Endothelial cell of umbilical vein (primary cell): ENCODE results near the gene TRIM47. TPM values are rescaled to one million over a fixed set of nuclear protein-coding genes. Genes with fewer than 3 reads are reported as not detected.
A peak's percentile ranks its signal among the peaks of the same experiment; 100 is the strongest.
"Not testable (repeated sequence)": the region's sequence is repeated elsewhere in the genome, so short reads cannot be mapped to it uniquely, and the experiment has no call there.

Experiments used
- BruUV-seq: library from RNA; stranded (reverse); fragments of 400-500 nt; replicated peaks from 2 replicates; lab custom pipeline; 2021; lab: Mats Ljungman, UMichigan
- CTCF ChIA-PET: fragments of 300-600, 350-600 bp; sonication (Branson Sonifier 250); formaldehyde crosslinking; loops from one replicate; lab custom pipeline; 2021; ENCODE audit warnings: antibody characterized with exemption, inconsistent platforms; lab: Charles Lee
- POLR2A ChIA-PET: fragments of 300-600, 350-600 bp; sonication (Branson Sonifier 250); formaldehyde crosslinking; loops from one replicate; lab custom pipeline; 2021; ENCODE audit warnings: antibody characterized with exemption, inconsistent platforms; lab: Charles Lee
- DNase-seq: peaks from one replicate; pipeline ENCODE4 v3.0.0-alpha.2; 2011; ENCODE audit warnings: low read depth, low spot score
- FAIRE-seq: peaks from 2 replicates; lab custom pipeline; 2011; peaks lifted over from hg19 to GRCh38; lab: Jason Lieb, UNC
- H2AFZ ChIP-seq: 2 replicates; pipeline ENCODE4 v1.6.0; 2012; ENCODE audit warnings: low read depth, low read length, control low read depth, inconsistent platforms
- H3K27ac ChIP-seq: 2 replicates; pipeline ENCODE4 v1.5.1; 2011; ENCODE audit warnings: low read depth, mild to moderate bottlenecking, control low read depth, low read length, moderate library complexity; ENCODE audit not compliant: insufficient read depth
- H3K27me3 ChIP-seq, 2 experiments: 2 replicates each; pipeline versions ENCODE4 v1.6.0 to v1.6.1; 2011; ENCODE audit warnings: low read length in 2 of 2, mixed read lengths in 1 of 2; ENCODE audit not compliant: control insufficient read depth in 2 of 2, insufficient read depth in 2 of 2
- H3K36me3 ChIP-seq, 2 experiments: 2 replicates in 1 of 2; 3 replicates in 1 of 2; pipeline ENCODE4 v1.5.1; 2011; ENCODE audit warnings: low read length in 2 of 2, mild to moderate bottlenecking in 1 of 2, moderate library complexity in 1 of 2; ENCODE audit not compliant: control insufficient read depth in 2 of 2, insufficient read depth in 2 of 2; ENCODE audit errors: extremely low read depth in 1 of 2
- H3K4me1 ChIP-seq: 3 replicates; pipeline ENCODE4 v1.5.1; 2011; ENCODE audit warnings: mild to moderate bottlenecking, low read length; ENCODE audit not compliant: control insufficient read depth, insufficient read depth; ENCODE audit errors: extremely low read depth
- H3K4me2 ChIP-seq: 2 replicates; pipeline ENCODE4 v1.6.1; 2011; ENCODE audit warnings: low read length, control low read depth, mixed read lengths; ENCODE audit not compliant: insufficient read depth
- H3K4me3 ChIP-seq, 3 experiments: fragments of 200-600 bp in 1 of 3; sonication (generic), shearing (Covaris generic) in 1 of 3; replicated peaks in 1 of 3; 2 replicates each; pipeline ENCODE4 v1.5.1; 2011 to 2016; ENCODE audit warnings: control low read depth in 3 of 3, low read length in 3 of 3, mild to moderate bottlenecking in 2 of 3, inconsistent platforms in 1 of 3, low read depth in 1 of 3, moderate library complexity in 1 of 3; ENCODE audit not compliant: insufficient read depth in 1 of 3
- H3K79me2 ChIP-seq: 2 replicates; pipeline ENCODE4 v1.6.0; 2012; ENCODE audit warnings: low read length, inconsistent platforms; ENCODE audit not compliant: control insufficient read depth, insufficient read depth
- H3K9ac ChIP-seq: replicated peaks from 2 replicates; pipeline ENCODE3; 2011; ENCODE audit warnings: low read length, control low read depth; ENCODE audit not compliant: insufficient read depth; ENCODE audit errors: extremely low read depth
- H3K9me1 ChIP-seq: replicated peaks from 3 replicates; pipeline ENCODE4 v1.6.0; 2011; ENCODE audit warnings: mild to moderate bottlenecking, low read length; ENCODE audit not compliant: control insufficient read depth, insufficient read depth; ENCODE audit errors: extremely low read depth
- H3K9me3 ChIP-seq: replicated peaks from 2 replicates; pipeline ENCODE4 v1.5.1; 2012; ENCODE audit warnings: low read length, inconsistent platforms; ENCODE audit not compliant: control insufficient read depth, insufficient read depth
- H4K20me1 ChIP-seq: replicated peaks from 2 replicates; pipeline ENCODE3; 2011; ENCODE audit warnings: mild to moderate bottlenecking, low read length; ENCODE audit not compliant: control insufficient read depth, insufficient read depth; ENCODE audit errors: extremely low read depth
- FOS ChIP-seq: IDR thresholded peaks from 2 replicates; pipeline ENCODE4 v1.6.1; 2011; ENCODE audit warnings: mild to moderate bottlenecking, low read length, moderate library complexity, borderline replicate concordance; ENCODE audit not compliant: insufficient read depth
- GATA2 ChIP-seq: IDR thresholded peaks from 2 replicates; pipeline ENCODE4 v1.7.0; 2011; ENCODE audit warnings: low read depth, mild to moderate bottlenecking, moderate library complexity, mixed read lengths, low read length; ENCODE audit not compliant: insufficient read length, insufficient read depth
- JUN ChIP-seq: IDR thresholded peaks from 2 replicates; pipeline ENCODE4 v1.6.1; 2011; ENCODE audit warnings: borderline replicate concordance, low read depth; ENCODE audit not compliant: insufficient read length, insufficient read depth
- POLR2AphosphoS5 ChIP-seq: IDR thresholded peaks from 2 replicates; pipeline ENCODE4 v1.6.1; 2012; ENCODE audit warnings: low read depth, mild to moderate bottlenecking, control low read depth, low read length, moderate library complexity; ENCODE audit not compliant: insufficient read depth
- dilution Hi-C: fragments of 300-500 bp; cut with MboI; formaldehyde crosslinking; loops from one replicate; pipeline ENCODE4 v1.15.0; 2019; ENCODE audit warnings: low sequenced_read_pairs; ENCODE audit not compliant: extremely low pct_ligation_motif_present
- intact Hi-C: fragments of 100-400 bp; cut with micrococcal nuclease; formaldehyde crosslinking; loops from one replicate; pipeline ENCODE4 v1.10.0; 2022
- polyA plus RNA-seq, 4 experiments: library from polyadenylated mRNA; depleted of rRNA in 3 of 4; stranded (reverse) in 3 of 4; unstranded in 1 of 4; fragments of >200 nt; gene quantifications; 2 replicates each; pipeline versions ENCODE4 v1.2.1 to v1.2.3, GENCODE V29; 2011 to 2012; ENCODE audit warnings: missing spikeins in 1 of 4
- total RNA-seq: library from RNA; stranded (reverse); gene quantifications from 2 replicates; pipeline ENCODE4 v1.2.3, GENCODE V29; 2021

The TRIM47 gene
- total and polyA plus RNA-seq, 2 donors (not counting 3 experiments of a cell fraction or from before 2014, with no cell fraction given) = 67.7 to 75.1 TPM

GRCh38 chr17:75869282-75870141 lies 8.9 kb downstream of the TRIM47 start:
- Histone ChIP-seq H3K4me1 (peaks cover 24% of the 10 kb centered on the region), H3K9me1 (no peaks in the 10 kb centered on the region), H2AFZ (peak overlapping the region; percentile 94), H3K36me3 (peaks cover 0 to 8% of the 10 kb centered on the region in 2 experiments), H4K20me1 (no peaks in the 10 kb centered on the region), H3K27me3 (no peaks in the 10 kb centered on the region), H3K9ac (peak overlapping the region; percentile 35), H3K4me2 (no peak overlapping the region), H3K9me3 (no peaks in the 10 kb centered on the region), H3K27ac (peak overlapping the region; percentile 33), H3K4me3 (no peak overlapping the region), H3K79me2 (no peaks in the 10 kb centered on the region)
- DNase-seq (peak; percentile 86), FAIRE-seq (no peak)
- intact Hi-C loops = no loop called here
- dilution Hi-C loops = no loop called here
- BruUV-seq = no TSS peak
- TF ChIP-seq FOS = no peak
- TF ChIP-seq JUN = no peak
- TF ChIP-seq GATA2 = no peak
- no peak for TF ChIP-seq POLR2AphosphoS5
- CTCF ChIA-PET = interaction anchor here (1.8 to 10.3 kb wide), 2 partner anchors 11 to 27 kb away, joined by 4 to 241 read pairs; partner anchors contain the start of genes TRIM65 and WBP2
- POLR2A ChIA-PET = interaction anchor here (1.7 kb wide), 1 partner anchor 11 kb away, joined by 5 read pairs; no protein-coding TSS in a partner anchor

- H3K9ac ChIP-seq, H3K79me2 ChIP-seq, H3K9me3 ChIP-seq, H3K27ac ChIP-seq, BruUV-seq, H3K27me3 ChIP-seq, H4K20me1 ChIP-seq, dilution Hi-C loops, H3K4me3 ChIP-seq, H3K4me2 ChIP-seq, FAIRE-seq, DNase-seq, H3K36me3 ChIP-seq, intact Hi-C loops, H3K9me1 ChIP-seq: not testable (repeated sequence)
- POLR2A ChIA-PET = interaction anchor here (1.7 kb wide), 1 partner anchor 10 kb away, joined by 5 read pairs; no protein-coding TSS in a partner anchor
- H3K4me1 ChIP-seq = peaks cover 22% of the 10 kb centered on the region
- peak overlapping the region; percentile 94 for H2AFZ ChIP-seq
- CTCF ChIA-PET = interaction anchor here (1.8 kb wide), 1 partner anchor 28 kb away, joined by 4 read pairs; the partner anchor contains the start of gene TRIM65
Measured at GRCh38 chr17:75868730-75869281, 9.6 kb downstream of the TRIM47 start.

- DNase-seq, H3K9ac ChIP-seq, H3K9me1 ChIP-seq, H4K20me1 ChIP-seq, FAIRE-seq, H3K4me1 ChIP-seq, H3K9me3 ChIP-seq, CTCF ChIA-PET, intact Hi-C loops, H2AFZ ChIP-seq, H3K4me2 ChIP-seq, H3K27me3 ChIP-seq, POLR2A ChIA-PET, H3K27ac ChIP-seq, H3K79me2 ChIP-seq, H3K4me3 ChIP-seq, H3K36me3 ChIP-seq, BruUV-seq, dilution Hi-C loops: not testable (repeated sequence)
Measured at GRCh38 chr17:75865404-75866188, 12.8 kb downstream of the TRIM47 start.
